H1 (cell line): ENCODE measurements around the gene PIK3CA.

ENCODE experiments used
- CEBPB ChIP-seq: IDR thresholded peaks from 2 replicates; pipeline ENCODE4 v1.6.1; 2012; ENCODE audit warnings: low read depth, low read length
- MAFK ChIP-seq: IDR thresholded peaks from 2 replicates; pipeline ENCODE4 v1.6.1; 2012; ENCODE audit warnings: low read depth, mild to moderate bottlenecking, improper control_type of control experiment, low read length
- NANOG ChIP-seq: IDR thresholded peaks from 2 replicates; pipeline ENCODE4 v1.6.1; 2011; ENCODE audit warnings: low read length, low read depth, mild to moderate bottlenecking, inconsistent platforms; ENCODE audit not compliant: insufficient read depth, poor library complexity, severe bottlenecking
- PHF8 ChIP-seq: fragments of 200-600 bp; sonication (generic); conservative IDR thresholded peaks from 2 replicates; pipeline ENCODE4 v1.7.1; 2012; ENCODE audit warnings: low read depth, mild to moderate bottlenecking, inconsistent platforms, low read length, moderate library complexity
- POLR2A ChIP-seq, 2 experiments: IDR thresholded peaks; 1 replicate in 1 of 2; 2 replicates in 1 of 2; pipeline ENCODE4 v1.6.1; 2011; ENCODE audit warnings: low read depth in 2 of 2, low read length in 2 of 2, mild to moderate bottlenecking in 2 of 2; ENCODE audit errors: control extremely low read depth in 1 of 2
- POLR2AphosphoS5 ChIP-seq: IDR thresholded peaks from 2 replicates; pipeline ENCODE4 v1.6.1; 2011; ENCODE audit warnings: low read depth, low read length
- RAD21 ChIP-seq, 2 experiments: IDR thresholded peaks in 1 of 2; conservative IDR thresholded peaks in 1 of 2; 2 replicates each; pipeline ENCODE4 v1.6.1; 2011; ENCODE audit warnings: low read depth in 2 of 2, low read length in 2 of 2, improper control_type of control experiment in 1 of 2, inconsistent platforms in 1 of 2, mild to moderate bottlenecking in 1 of 2, moderate library complexity in 1 of 2
- TBP ChIP-seq: IDR thresholded peaks from 2 replicates; pipeline ENCODE4 v1.6.1; 2011; ENCODE audit warnings: low read depth, low read length, improper control_type of control experiment
- ZNF274 ChIP-seq: IDR thresholded peaks from 2 replicates; pipeline ENCODE4 v1.7.0; 2012; ENCODE audit warnings: low read length, borderline replicate concordance; ENCODE audit errors: extremely low read depth
- TF ChIP-seq, protein P1 (sequence below), 3 experiments: IDR thresholded peaks; 1 replicate in 2 of 3; 2 replicates in 1 of 3; pipeline versions ENCODE4 v1.5.1 to v1.6.1; 2011; ENCODE audit warnings: low read length in 3 of 3, mild to moderate bottlenecking in 3 of 3, inconsistent platforms in 2 of 3, low read depth in 1 of 3, moderate library complexity in 1 of 3; ENCODE audit not compliant: insufficient read depth in 1 of 3; ENCODE audit errors: control extremely low read depth in 1 of 3
- TF ChIP-seq, protein P2 (sequence below): IDR thresholded peaks from 2 replicates; pipeline ENCODE4 v1.6.1; 2011; ENCODE audit warnings: low read depth, mild to moderate bottlenecking, low read length; ENCODE audit not compliant: insufficient read depth
- TF ChIP-seq, protein P3 (sequence below): IDR thresholded peaks from 2 replicates; pipeline ENCODE4 v1.6.1; 2012; ENCODE audit warnings: low read length, inconsistent platforms

DNA sequence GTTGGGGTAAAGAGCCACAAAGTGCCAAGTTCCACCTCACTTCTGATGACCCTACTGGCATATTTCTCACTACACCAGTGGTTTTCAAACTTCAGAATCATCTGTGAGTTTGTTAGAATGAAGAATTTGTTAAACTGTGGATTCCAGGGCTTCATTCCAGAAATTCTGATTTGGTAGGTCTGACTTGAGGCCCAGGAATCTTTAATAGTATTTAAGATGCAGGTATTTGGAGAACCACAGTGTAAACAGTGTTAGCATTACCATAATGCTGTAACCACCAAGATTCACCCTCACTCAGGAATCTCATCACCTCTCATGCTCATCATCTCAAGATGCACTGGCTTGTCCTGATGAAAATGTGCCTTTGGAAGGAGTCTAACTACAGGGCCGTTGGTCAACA lies 96.7 kb downstream of the PIK3CA start:
- TF ChIP-seq, protein P1, sequence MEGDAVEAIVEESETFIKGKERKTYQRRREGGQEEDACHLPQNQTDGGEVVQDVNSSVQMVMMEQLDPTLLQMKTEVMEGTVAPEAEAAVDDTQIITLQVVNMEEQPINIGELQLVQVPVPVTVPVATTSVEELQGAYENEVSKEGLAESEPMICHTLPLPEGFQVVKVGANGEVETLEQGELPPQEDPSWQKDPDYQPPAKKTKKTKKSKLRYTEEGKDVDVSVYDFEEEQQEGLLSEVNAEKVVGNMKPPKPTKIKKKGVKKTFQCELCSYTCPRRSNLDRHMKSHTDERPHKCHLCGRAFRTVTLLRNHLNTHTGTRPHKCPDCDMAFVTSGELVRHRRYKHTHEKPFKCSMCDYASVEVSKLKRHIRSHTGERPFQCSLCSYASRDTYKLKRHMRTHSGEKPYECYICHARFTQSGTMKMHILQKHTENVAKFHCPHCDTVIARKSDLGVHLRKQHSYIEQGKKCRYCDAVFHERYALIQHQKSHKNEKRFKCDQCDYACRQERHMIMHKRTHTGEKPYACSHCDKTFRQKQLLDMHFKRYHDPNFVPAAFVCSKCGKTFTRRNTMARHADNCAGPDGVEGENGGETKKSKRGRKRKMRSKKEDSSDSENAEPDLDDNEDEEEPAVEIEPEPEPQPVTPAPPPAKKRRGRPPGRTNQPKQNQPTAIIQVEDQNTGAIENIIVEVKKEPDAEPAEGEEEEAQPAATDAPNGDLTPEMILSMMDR (IDR thresholded peaks at IDR 0.05; ENCODE audit: control extremely low read depth in 1 of 3, insufficient read depth in 1 of 3, low read depth in 1 of 3, low read length in 3 of 3) = no peak
- TF ChIP-seq PHF8 (no peak), MAFK (no peak), POLR2A (IDR thresholded peaks at IDR 0.05; ENCODE audit: control extremely low read depth in 1 of 2, low read depth in 2 of 2, low read length in 2 of 2) (no peak), NANOG (no peak), ZNF274 (no peak), POLR2AphosphoS5 (no peak), CEBPB (no peak), RAD21 (IDR thresholded peaks at IDR 0.05 in 1 of 2, conservative IDR thresholded peaks at IDR 0.05 in 1 of 2; ENCODE audit: low read depth in 2 of 2, low read length in 2 of 2) (no peak), TBP (no peak)
- TF ChIP-seq, protein P2, sequence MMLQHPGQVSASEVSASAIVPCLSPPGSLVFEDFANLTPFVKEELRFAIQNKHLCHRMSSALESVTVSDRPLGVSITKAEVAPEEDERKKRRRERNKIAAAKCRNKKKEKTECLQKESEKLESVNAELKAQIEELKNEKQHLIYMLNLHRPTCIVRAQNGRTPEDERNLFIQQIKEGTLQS = no peak
- TF ChIP-seq, protein P3, sequence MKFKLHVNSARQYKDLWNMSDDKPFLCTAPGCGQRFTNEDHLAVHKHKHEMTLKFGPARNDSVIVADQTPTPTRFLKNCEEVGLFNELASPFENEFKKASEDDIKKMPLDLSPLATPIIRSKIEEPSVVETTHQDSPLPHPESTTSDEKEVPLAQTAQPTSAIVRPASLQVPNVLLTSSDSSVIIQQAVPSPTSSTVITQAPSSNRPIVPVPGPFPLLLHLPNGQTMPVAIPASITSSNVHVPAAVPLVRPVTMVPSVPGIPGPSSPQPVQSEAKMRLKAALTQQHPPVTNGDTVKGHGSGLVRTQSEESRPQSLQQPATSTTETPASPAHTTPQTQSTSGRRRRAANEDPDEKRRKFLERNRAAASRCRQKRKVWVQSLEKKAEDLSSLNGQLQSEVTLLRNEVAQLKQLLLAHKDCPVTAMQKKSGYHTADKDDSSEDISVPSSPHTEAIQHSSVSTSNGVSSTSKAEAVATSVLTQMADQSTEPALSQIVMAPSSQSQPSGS = no peak
